Limb (tissue), 2 donors: Measurements from ENCODE around the gene CPNE6.

Experiments
- DNase-seq, 2 donors: peaks; one replicate each; pipeline ENCODE4 v3.0.0-alpha.2; 2016; ENCODE audit errors: extremely low spot score in 2 of 2

CPNE6 gene

DNA sequence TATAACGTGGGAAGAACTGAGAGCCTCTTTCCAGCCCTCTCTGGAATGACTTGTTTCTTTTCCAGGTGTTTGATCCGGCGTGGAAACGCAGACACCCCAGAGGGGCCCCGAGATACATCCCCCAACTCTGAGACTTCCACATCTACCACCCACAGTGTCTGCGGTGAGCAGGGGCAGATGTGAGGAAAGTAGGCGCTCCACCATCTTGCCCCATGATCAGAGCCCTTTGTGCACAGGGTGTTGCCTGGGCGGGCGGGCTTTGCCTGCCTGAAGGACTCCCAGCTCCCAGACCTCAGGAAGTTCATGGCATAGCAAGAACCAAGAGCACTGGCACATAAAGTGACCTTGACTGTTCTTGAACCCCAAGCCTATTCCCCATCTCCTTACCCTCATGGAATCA lies 16.7 kb upstream of the CPNE6 start:
- no peak for DNase-seq

- no peak for DNase-seq
Observed at GRCh38 chr14:24055971-24056799, 15.2 kb upstream of the CPNE6 start.

GRCh38 chr14:24056800-24057184 lies 14.6 kb upstream of the CPNE6 start:
- no peak for DNase-seq

- DNase-seq: no peak
Observed at GRCh38 chr14:24057271-24057670, 14.1 kb upstream of the CPNE6 start.

DNA sequence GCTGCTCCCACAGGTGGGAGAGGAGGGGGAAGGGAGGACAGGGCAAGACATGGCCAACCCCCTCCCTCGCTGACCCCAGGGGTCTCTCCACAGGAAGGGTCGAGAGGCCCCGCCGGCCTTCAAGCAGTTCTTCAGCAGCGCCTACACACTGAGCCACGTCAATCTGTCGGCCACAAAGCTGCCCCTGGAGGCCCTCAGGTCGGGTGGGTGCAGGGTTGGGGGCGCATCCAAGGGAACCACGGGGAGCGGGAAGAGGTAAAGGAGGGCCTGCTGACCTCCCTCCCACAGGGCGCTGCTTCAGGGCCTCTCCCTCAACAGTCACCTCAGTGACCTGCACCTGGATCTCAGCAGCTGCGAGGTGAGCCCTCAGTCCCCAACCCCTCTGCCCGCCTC lies 13.5 kb upstream of the CPNE6 start:
- DNase-seq: no peak

DNA sequence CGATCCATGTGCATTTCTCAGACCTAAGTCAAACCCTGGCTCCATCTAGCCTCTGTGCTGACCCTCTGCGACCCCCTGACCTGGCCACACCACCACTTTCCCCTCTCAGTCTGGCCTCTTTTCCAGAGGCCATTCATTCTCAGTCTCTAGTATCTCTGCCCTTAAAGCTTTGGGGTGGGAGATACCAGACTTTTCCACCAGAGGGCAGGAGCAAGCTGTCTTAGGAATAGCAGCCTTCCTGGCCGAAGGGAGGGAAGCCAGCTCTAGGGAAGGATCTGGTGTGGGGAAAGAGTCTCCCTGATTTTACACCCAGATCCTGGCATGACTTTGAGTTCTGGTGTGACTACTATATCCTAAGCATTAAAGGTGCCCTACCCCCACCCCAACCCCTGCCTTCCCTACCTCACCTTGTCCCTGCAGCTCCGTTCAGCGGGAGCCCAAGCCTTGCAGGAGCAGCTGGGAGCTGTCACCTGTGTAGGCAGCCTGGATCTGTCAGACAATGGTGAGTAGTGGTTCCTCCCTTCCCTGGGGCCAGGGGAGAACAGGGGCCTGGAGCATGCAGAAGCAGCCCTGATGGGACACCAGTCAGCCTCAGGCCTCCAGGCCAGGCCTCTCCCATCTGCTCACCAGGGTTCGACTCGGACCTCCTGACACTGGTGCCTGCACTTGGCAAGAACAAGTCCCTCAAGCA lies 13.0 kb upstream of the CPNE6 start:
- peak; percentile 69 to 87 for DNase-seq

DNA sequence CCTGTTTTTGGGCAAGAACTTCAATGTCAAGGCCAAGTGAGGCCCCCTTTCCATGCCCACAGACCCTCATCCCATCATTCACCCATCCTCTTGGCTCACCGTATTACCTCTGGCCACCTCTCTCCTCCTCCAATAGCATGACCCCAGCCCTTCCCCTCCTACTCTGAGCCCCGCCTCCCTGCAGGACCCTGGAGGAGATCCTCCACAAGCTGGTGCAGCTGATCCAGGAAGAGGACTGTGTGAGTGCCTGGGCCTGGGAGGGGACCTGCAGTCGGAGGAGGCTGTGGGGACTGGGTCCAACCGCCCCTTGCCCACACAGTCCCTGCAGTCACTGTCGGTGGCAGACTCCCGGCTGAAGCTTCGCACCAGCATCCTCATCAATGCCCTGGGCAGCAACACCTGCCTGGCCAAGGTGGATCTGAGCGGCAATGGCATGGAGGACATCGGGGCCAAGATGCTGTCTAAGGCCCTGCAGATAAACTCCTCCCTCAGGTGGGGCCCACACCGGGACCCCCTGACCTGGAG lies 12.3 kb upstream of the CPNE6 start:
- DNase-seq: no peak

- no peak for DNase-seq
Observed at GRCh38 chr14:24059841-24060388, 11.4 kb upstream of the CPNE6 start.

- no peak for DNase-seq
Observed at GRCh38 chr14:24060443-24060842, 10.9 kb upstream of the CPNE6 start.

- DNase-seq: no peak
Observed at GRCh38 chr14:24060984-24061913, 10.1 kb upstream of the CPNE6 start.

GRCh38 chr14:24062216-24062980 lies 9.0 kb upstream of the CPNE6 start:
- DNase-seq: no peak

- no peak for DNase-seq
Observed at GRCh38 chr14:24063263-24063836, 8.0 kb upstream of the CPNE6 start.

DNA sequence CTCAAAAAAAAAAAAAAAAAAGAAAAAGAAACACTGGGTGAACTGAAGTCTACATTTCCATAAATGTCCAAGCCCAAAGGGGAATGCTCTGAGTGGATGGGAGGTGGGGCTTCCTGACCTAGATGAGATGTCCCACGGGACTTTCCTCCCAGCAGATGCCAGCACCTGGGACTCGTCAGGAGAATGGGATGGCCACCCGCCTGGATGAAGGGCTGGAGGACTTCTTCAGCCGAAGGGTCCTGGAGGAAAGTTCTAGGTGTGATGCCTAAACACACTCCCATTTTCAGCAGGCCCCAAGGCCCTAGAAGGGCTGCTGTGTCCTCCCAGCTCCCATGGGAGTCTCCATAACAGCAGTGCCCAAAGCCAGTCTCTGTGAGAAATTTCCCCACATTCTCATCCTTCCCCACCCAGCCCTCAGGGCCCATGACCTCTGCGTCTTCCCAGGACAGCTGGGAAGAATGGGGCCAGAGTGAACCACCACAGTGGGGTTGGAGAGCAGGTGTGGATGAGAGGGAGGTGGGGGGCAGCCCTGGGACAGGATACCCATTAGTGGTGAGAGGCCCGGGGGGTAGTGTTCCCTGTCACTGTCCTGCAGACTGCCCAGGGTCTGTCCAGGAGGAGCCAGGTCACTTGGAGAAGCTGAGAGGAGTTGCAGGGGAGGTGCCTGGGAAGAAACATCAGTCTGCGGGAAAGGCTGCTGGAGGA lies 7.1 kb upstream of the CPNE6 start:
- DNase-seq: no peak

GRCh38 chr14:24064856-24065255 lies 6.5 kb upstream of the CPNE6 start:
- DNase-seq: no peak

DNA sequence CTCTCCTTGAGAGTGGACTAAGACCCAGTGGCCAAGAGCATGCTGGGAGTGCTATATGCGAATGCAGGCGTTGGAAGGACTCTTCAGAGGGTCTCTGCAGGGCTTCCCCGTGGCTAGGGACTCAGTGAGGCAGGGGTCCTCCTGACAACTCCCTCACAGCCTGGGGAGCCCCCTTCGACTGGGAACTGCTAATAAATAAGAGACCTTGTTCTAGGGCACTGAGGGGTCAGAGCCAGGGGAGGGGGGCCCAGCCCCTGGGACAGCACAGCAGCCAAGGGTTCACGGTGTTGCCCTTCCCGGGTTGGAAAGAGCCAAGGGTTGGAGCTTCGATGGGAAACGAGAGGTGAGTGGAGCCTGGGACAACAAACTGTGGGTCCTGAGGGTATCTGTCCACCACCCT lies 6.0 kb upstream of the CPNE6 start:
- no peak for DNase-seq

DNA sequence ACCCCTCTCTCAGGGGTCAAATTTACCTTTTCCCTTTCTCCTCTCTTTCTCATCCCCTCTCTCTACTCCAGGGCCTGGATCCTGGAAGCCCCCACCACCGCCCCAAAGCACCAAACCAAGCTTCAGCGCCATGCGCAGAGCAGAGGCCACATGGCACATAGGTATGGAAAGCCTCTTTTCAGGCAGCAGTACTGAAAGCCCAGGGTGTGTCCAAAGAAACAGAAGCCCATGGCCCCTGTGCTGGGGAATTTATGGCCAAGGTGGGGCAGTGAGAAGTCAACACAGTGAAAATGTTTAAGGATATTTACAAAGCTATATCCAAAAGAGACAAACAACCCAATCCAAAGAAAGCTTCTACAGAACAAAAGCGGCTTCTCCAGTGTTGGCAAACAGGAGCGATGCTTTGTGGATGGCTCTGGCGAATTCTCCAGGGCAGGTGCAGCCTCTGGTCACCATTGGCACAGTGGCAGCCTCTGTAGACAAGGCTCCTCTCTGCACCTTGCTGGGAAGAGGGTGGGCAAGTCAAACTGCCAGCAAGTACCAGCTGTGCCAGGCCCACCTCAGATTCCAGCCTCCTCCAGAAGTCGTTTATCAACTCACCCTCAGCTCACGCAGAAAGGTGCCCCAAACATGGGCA lies 4.7 kb upstream of the CPNE6 start:
- no peak for DNase-seq

GRCh38 chr14:24067133-24068082 lies 4.0 kb upstream of the CPNE6 start:
- DNase-seq: no peak
